K562 (cell line): ENCODE data around the gene TRIM47. TPM values are rescaled to one million over a fixed set of nuclear protein-coding genes. Genes with fewer than 3 reads are reported as not detected.
A peak's percentile ranks its signal among the peaks of the same experiment; 100 is the strongest.

ENCODE experiments used
- ADNP ChIP-seq: fragments of 200-800 bp; sonication (Bioruptor generic); IDR thresholded peaks from 2 replicates; pipeline ENCODE4 v1.6.1; 2016; ENCODE audit warnings: missing genetic modification characterization, missing compliant biosample characterization
- BHLHE40 ChIP-seq: IDR thresholded peaks from 2 replicates; pipeline ENCODE4 v1.6.1; 2011; ENCODE audit warnings: low read length, improper control_type of control experiment
- CHD4 ChIP-seq: fragments of 200-600 bp; sonication (generic); IDR thresholded peaks from 3 replicates; pipeline ENCODE4 v1.6.1; 2012; ENCODE audit warnings: low read depth, mild to moderate bottlenecking, mixed read lengths, low read length, inconsistent platforms; ENCODE audit not compliant: insufficient read depth, insufficient replicate concordance, poor library complexity, severe bottlenecking
- DNMT1 ChIP-seq: fragments of 450-650 bp; IDR thresholded peaks from 2 replicates; pipeline ENCODE4 v1.6.1; 2016; ENCODE audit warnings: antibody characterized with exemption, mild to moderate bottlenecking
- GATAD2B ChIP-seq: fragments of 450-650 bp; IDR thresholded peaks from 2 replicates; pipeline ENCODE4 v1.6.1; 2017; ENCODE audit warnings: mild to moderate bottlenecking, borderline replicate concordance
- GTF3C2 ChIP-seq: IDR thresholded peaks from 3 replicates; pipeline ENCODE4 v1.6.1; 2011; ENCODE audit warnings: borderline replicate concordance, mild to moderate bottlenecking, moderate library complexity; ENCODE audit not compliant: insufficient read length; ENCODE audit errors: extremely low read depth
- HBP1 ChIP-seq: fragments of 450-650 bp; formaldehyde crosslinking; IDR thresholded peaks from 2 replicates; pipeline ENCODE4 v1.4.0; 2022; ENCODE audit warnings: missing genetic modification characterization
- HLTF ChIP-seq: fragments of 450-650 bp; IDR thresholded peaks from 2 replicates; pipeline ENCODE4 v1.6.1; 2016
- HSF4 ChIP-seq: fragments of 250-450 bp; sonication (Bioruptor Pico); IDR thresholded peaks from 2 replicates; pipeline ENCODE4 v2.1.2; 2022; ENCODE audit warnings: mild to moderate bottlenecking, moderate library complexity, borderline replicate concordance
- IRF2 ChIP-seq: sonication (generic); formaldehyde crosslinking; IDR thresholded peaks from 2 replicates; pipeline ENCODE4 v1.8.1; 2022; ENCODE audit warnings: mild to moderate bottlenecking, missing genetic modification reagents
- KDM1A ChIP-seq, 2 experiments: fragments of 450-650 bp; IDR thresholded peaks; 2 replicates each; pipeline ENCODE4 v1.6.1; 2016; ENCODE audit warnings: mild to moderate bottlenecking in 2 of 2
- MTA3 ChIP-seq: fragments of 450-650 bp; formaldehyde crosslinking; IDR thresholded peaks from 2 replicates; pipeline ENCODE4 v1.6.1; 2017; ENCODE audit warnings: mild to moderate bottlenecking, borderline replicate concordance
- POLR2AphosphoS5 ChIP-seq: IDR thresholded peaks from 2 replicates; pipeline ENCODE4 v1.6.1; 2011; ENCODE audit warnings: mild to moderate bottlenecking, low read depth, low read length, moderate library complexity; ENCODE audit not compliant: control insufficient read depth, insufficient read depth
- SP1 ChIP-seq: sonication (generic); formaldehyde crosslinking; IDR thresholded peaks from 2 replicates; pipeline ENCODE4 v1.8.1; 2022; ENCODE audit warnings: mild to moderate bottlenecking, missing genetic modification reagents
- TEAD2 ChIP-seq: fragments of 450-650 bp; IDR thresholded peaks from 2 replicates; pipeline ENCODE4 v1.6.1; 2016; ENCODE audit warnings: missing genetic modification characterization, control low read depth, missing compliant biosample characterization
- TRIM25 ChIP-seq: fragments of 450-650 bp; IDR thresholded peaks from 2 replicates; pipeline ENCODE4 v1.7.0; 2016; ENCODE audit warnings: borderline replicate concordance
- WHSC1 ChIP-seq: IDR thresholded peaks from one replicate; pipeline ENCODE4 v1.6.1; 2012; ENCODE audit warnings: low read length, control low read depth, inconsistent platforms
- ZNF639 ChIP-seq, 2 experiments: fragments of 200-800 bp in 1 of 2; sonication (Bioruptor generic) in 1 of 2; sonication (generic) in 1 of 2; formaldehyde crosslinking in 1 of 2; IDR thresholded peaks in 1 of 2; conservative IDR thresholded peaks in 1 of 2; 2 replicates each; pipeline versions ENCODE4 v1.5.0 to v1.6.1; 2016 to 2020; ENCODE audit warnings: missing compliant biosample characterization in 1 of 2, missing genetic modification characterization in 1 of 2, missing genetic modification reagents in 1 of 2
- ZSCAN29 ChIP-seq: fragments of 450-650 bp; IDR thresholded peaks from 2 replicates; pipeline ENCODE4 v1.6.1; 2017
- polyA plus RNA-seq, 8 experiments: library from polyadenylated mRNA; depleted of rRNA in 4 of 8; stranded (reverse) in 5 of 8; unstranded in 3 of 8; fragments of >200 nt; fragmentation: Nextera tagmentation in 2 of 8; fragmentation: Illumina TruSeq in 1 of 8; extraction: Ambion mirVana in 2 of 8; extraction: Trizol in 1 of 8; gene quantifications; 2 replicates each; pipeline versions ENCODE4 v1.2.1 to v1.2.3, GENCODE V29; 2011 to 2014; ENCODE audit warnings: inconsistent platforms in 1 of 8, missing spikeins in 1 of 8
- total RNA-seq, 7 experiments: library from RNA; depleted of rRNA in 6 of 7; stranded (reverse); fragments of >200 nt in 6 of 7; fragmentation: Illumina TruSeq in 2 of 7; extraction: Trizol in 2 of 7; gene quantifications; 2 replicates each; pipeline versions ENCODE4 v1.2.1 to v1.2.3, GENCODE V29; 2011 to 2021; ENCODE audit warnings: low replicate concordance in 1 of 7

TRIM47 gene
- total and polyA plus RNA-seq, 9 of the 15 experiments (the other 6 are each of a cell fraction or from before 2014, with no cell fraction given): 0.56 to 6.1 (median 3.2) TPM

- TF ChIP-seq POLR2AphosphoS5 (no peak), TEAD2 (no peak), ZNF639 (CRISPR knock-in tag; conservative IDR thresholded peaks at IDR 0.05 in 1 of 2, IDR thresholded peaks at IDR 0.05 in 1 of 2) (no peak), SP1 (CRISPR knock-in tag) (no peak), HSF4 (CRISPR knock-in tag) (no peak), ADNP (tag) (no peak), TRIM25 (no peak), GATAD2B (no peak), HLTF (no peak), HBP1 (CRISPR knock-in tag) (no peak), BHLHE40 (0 out of 2 replicates have a peak, but pooled peaks have one; percentile 20), MTA3 (no peak), KDM1A (IDR thresholded peaks at IDR 0.05) (peak; percentile 41 to 49; a peak in 1 of 4 replicates), ZSCAN29 (no peak), IRF2 (no peak), DNMT1 (no peak), WHSC1 (no peak), GTF3C2 (no peak), CHD4 (no peak)
These were observed 22.2 kb downstream of the TRIM47 start (continued) for GRCh38 chr17:75856062-75856756.
